ENCODE data around the gene SETD5.
A peak's percentile ranks its signal among the peaks of the same experiment; 100 is the strongest.

Gene SETD5, protein sequence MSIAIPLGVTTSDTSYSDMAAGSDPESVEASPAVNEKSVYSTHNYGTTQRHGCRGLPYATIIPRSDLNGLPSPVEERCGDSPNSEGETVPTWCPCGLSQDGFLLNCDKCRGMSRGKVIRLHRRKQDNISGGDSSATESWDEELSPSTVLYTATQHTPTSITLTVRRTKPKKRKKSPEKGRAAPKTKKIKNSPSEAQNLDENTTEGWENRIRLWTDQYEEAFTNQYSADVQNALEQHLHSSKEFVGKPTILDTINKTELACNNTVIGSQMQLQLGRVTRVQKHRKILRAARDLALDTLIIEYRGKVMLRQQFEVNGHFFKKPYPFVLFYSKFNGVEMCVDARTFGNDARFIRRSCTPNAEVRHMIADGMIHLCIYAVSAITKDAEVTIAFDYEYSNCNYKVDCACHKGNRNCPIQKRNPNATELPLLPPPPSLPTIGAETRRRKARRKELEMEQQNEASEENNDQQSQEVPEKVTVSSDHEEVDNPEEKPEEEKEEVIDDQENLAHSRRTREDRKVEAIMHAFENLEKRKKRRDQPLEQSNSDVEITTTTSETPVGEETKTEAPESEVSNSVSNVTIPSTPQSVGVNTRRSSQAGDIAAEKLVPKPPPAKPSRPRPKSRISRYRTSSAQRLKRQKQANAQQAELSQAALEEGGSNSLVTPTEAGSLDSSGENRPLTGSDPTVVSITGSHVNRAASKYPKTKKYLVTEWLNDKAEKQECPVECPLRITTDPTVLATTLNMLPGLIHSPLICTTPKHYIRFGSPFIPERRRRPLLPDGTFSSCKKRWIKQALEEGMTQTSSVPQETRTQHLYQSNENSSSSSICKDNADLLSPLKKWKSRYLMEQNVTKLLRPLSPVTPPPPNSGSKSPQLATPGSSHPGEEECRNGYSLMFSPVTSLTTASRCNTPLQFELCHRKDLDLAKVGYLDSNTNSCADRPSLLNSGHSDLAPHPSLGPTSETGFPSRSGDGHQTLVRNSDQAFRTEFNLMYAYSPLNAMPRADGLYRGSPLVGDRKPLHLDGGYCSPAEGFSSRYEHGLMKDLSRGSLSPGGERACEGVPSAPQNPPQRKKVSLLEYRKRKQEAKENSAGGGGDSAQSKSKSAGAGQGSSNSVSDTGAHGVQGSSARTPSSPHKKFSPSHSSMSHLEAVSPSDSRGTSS (N-terminal part only)

DNA sequence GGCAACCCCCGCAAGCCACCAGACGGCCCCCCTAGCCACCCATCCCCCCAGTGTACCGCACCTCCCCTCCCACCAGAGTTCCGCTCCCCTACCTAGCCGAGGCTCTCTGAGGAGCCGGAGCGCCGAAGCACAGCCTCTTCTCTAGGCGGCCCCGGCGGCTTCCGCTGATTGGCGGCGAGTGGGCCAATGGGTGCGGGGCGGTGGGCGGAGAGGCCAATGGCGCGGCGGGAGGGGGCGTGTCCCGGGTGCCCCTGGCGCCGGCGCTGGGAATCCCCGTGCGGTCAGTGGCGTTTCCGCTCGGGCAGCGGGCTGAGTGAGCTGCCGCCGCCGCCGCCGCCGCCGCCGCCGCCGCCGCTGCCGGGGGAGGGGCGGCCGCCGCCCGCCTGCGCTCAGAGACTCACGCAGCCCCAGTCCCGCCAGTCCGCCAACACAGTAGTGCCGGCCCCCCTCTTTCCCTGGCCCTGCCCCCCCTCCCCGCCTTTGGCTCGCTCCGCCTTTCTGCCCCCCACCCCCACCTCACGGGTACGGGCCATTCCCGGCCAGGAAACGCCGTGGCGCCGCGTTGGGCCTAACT lies at the start of gene SETD5:
TSS of gene SETD5 (plus strand) at position 284 of the 574 bp plus-strand sequence. CDS start 31,324 bp downstream, outside the sequence.
- DNase-seq, result peak; percentile 98

DNA sequence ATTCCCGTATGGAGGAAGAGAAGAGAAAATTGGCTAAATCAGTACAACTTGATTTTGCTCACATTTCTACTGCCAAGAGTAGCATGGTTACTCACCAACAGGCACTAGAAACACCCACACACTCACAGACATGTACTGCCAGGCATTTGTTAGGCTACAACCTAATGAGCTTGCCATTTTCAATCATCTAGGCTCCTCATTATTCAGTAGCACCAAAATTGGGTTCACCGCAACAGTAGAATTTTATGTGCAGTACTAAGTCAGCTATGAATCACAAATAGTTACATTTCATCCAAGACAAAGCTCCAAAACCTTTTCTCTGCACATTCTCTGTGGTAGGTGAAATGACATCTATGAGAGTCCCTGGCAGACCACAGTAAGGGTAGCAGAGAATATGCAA lies 49.5 kb upstream of the SETD5 start:
- DNase-seq, result no peak

DNA sequence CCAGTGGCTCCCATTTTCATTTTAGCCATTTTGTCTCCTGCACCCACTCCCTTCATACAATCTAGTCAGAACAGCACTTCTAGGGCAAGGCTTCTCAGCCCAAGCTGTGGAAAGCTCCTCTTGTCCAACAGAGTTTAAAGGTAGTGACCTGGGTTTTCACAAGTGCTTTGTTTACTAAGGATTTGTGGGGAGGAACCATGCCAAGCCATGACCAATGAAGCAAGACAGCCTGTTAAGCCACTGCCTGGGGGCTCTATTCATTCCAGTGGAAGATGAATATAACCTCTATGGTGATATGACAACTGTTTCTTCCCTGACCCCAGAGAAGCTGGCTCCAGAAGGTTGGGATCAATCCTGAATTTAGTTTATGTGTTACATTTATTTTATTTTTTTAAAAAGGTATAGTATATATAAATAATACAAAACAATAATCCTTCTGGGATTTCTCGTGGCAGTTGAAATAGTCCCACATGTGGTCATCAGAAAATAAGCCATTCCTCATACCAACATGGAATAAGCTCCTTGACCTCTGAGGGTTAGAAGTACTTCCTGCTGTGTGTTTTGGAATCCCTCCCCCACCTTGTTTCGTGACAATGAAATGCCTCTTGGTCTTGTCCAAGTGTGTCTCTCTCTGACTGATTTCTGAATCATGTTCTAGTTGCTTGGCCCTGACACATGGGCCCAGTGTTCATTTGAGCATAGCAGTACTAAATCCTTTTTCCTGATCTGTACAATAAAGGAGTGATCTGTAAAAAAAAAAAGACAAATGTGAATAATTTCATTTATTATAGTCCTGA lies 47.9 kb upstream of the SETD5 start:
- DNase-seq, result no peak

DNA sequence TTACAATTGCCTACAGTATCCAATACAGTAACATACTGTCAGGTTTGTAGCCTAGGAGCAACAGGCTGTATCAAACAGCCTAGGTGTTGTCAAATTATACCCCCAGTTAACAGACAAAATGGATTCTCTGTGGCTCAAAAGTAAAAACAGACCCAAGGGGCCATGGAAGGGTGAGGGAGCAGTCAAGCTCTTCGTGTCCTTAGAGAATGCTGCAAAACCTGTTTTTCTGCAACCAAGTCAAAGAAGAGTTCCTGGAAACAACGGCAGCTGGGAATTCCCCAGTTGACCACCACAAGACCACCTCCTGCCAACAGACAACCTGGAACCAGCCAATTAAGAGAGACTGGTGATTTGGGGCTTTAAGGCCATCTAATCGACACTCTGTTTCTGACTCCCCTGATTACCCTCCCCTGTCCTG lies 45.7 kb upstream of the SETD5 start:
- DNase-seq, result no peak

DNA sequence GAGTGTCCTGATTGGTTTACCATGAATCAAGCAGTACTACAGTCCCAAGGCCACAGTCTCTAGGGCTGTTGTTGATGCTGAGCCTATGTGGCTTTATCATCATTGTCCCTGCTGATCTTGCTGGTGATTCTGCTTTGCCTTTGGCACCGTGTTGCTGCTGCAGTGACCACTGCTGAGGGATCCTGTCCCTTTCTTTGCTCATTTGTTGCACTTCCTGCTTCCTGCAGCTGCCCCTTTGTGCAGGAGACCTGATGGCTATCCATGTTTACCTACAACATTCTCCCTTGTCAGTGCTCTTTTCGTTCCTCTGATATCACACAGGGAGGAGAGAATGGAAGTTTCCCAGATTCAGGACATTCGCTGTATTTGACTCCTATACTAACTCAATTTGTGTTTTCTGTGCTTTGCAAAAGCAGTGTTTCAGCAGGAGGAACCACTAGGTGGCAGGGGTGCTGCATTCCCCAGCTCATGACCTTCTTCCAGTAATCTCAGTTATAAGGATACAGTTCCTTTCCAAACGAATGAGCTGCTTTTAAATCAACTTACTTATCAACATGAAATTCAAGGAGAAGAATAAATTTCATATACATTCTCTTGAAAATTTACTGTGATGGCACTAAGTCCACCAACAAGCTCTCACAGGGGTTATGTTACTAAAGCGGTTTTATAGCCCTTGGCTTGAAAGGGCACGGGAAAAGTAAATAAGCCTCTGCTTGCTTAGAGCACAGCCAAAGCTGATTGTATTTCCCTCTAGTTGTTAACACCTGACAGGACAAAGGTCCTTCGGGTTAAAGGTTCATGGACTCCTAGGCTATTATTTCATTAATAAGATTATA lies 44.3 kb upstream of the SETD5 start:
- peak; percentile 54 for DNase-seq

DNA sequence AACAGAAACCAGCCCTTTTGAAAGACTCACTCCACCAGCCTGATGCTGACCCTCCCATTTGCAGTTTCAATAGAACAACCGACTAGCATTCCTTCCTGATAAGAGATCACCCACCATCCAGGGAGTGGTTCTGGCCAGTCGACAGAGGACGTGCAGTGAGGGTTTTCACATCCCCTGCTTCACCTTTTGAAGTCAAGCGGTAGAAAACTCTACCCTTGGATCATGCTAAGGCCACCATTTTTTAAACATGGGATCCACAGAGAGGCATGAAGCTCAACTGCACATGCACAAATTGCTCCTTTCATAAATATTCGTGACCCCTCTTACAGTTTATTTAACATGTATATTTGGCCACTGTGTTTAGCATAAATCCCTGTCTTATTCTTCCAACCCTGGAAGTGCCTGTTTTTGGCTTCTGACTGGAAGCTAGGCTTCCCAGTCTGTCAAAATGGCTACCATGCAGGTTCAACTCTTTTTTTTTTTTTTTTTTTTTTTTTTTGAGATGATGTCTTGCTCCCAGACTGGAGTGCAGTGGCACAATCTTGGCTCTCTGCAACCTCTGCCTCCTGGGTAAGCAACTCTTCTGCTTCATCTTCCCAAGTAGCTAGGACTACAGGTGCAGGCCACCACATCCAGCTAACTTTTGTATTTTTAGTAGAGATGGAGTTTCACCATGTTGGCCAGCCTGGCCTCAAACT lies 35.6 kb upstream of the SETD5 start:
- no peak for DNase-seq

DNA sequence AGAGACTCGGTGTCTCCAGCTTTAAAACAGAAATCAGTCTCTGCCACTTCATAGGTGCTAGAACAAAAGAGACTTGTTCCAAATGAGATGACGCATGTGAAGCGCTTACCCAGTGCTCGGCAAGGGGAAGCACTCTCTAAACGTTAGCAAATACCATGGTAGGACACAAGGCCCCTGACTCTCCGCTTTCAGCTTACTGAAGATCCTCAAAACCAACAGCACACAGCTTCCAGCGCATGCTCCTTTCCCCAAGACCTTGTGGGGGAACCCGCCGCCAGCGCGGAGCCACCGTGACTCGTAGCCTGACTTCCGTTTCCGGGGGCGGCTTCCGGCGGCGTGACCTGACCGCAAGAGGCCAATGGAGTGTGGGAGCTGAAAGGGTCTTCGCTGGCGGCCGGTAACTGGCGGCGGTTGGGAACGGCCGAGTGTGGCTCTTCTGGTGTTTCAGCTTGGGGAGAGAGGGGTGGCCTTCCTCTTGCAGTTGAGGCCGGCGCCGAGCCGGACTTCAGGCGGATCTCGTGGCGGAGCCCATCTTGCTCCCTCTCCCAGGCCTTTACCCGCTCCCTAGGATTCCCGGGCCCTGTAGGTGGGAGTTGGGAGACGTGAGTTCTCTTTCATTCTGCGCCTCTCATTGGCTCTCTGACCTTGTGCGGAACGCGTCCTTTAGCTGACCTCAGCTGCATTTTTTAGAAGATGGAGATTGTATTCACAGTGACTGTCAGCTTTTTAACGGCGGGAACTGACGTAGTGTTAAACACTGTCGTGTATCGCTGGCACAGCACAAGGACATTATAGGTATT lies 34.5 kb upstream of the SETD5 start, which contains the start of gene THUMPD3:
TSS of gene THUMPD3 (plus strand) at position 324 of the 800 bp plus-strand sequence. CDS start 2,015 bp downstream, outside the sequence.
- DNase-seq, result peak; percentile 89

DNA sequence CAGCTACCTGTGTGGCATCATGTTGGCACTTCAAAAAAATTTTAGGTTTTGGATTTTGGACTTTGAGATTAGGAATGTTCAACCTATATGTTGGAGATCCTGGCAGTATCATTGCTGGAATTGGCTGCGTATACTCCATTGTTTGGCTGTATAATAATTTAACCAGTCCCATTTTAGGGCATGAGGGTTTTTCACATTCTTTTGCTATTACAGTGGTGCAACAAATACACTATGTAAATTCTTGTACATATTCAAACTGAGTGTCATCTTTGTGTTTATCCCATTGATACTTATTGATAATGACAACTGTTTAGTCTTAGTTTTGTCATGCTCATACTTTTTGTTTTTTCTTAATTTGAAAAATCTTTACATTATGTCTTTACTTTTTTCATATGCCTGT lies 27.9 kb upstream of the SETD5 start:
- no peak for DNase-seq

DNA sequence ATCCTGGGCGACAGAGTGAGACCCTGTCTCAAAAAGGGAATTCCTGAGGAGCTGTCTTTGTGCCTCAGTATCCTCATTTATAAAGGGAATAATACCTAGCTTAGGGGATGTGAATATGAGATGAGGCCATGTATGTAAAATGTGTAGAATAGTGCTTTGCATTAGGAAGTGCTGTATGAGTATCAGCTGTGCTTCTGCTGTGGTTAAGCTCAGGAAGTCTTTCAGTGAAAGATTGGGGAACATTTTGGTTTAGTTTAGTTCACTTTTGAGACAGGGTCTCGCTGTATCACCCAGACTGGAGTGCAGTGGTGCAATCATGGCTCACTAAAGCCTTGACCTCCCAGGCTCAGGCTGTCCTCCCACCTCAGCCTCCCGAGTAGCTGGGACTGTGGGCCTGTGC lies 23.9 kb upstream of the SETD5 start:
- DNase-seq, result no peak

DNA sequence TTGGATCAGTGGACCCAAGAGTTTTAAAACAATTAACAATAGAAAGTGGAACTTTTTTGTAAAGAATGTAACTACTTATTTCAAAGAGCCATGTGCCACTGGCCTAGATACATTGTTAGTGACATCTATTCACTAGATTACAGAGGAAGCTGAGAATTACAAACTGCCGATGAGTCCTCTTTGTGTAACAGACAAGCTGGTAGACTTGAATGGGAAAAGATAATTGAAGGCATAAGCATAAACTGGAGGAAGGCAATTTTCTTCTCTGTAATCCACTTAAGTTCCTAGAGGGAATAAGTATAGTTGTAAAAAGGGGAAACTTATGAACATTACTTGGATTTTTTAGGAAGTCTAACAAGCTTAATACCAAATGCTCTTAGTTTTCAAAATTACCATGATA lies 19.4 kb upstream of the SETD5 start:
- DNase-seq, result no peak

DNA sequence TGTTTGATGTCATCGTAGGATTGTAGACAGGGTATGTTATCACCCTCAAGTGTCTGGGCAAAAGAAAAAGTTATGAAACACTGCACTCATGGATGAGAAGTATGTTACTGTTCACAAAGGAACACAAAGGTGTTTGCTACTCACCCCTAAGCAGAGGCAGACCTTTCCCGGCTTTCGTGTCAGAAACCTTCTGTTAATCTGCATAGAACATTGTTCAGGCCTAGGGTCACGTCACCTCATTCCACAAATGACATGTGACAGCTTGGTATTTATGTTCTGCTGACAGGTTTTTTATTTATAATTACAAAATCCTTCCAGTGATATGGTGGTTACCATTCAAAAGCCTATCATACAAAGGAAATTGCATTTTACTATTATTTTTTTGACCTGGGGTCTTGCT lies 18.1 kb upstream of the SETD5 start:
- no peak for DNase-seq

DNA sequence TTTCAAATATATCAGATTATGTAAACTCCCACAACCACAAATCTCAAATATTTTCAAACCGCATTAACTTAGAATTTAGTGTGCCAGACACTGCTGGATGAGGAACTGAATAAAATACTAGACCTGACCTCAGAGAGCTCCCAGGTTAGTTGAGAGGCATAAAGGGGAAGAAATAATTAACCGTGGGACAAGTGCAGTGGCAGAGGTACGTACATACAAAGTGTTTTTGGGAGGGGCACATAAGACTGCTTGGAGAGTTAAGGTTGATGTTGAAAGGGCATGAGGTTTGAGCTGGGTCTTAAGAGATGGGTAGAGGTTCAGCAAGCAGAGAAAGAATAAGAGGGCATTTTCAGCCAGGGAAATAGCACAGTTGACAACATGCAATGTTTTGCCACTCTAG lies 17.4 kb upstream of the SETD5 start:
- DNase-seq, result no peak

DNA sequence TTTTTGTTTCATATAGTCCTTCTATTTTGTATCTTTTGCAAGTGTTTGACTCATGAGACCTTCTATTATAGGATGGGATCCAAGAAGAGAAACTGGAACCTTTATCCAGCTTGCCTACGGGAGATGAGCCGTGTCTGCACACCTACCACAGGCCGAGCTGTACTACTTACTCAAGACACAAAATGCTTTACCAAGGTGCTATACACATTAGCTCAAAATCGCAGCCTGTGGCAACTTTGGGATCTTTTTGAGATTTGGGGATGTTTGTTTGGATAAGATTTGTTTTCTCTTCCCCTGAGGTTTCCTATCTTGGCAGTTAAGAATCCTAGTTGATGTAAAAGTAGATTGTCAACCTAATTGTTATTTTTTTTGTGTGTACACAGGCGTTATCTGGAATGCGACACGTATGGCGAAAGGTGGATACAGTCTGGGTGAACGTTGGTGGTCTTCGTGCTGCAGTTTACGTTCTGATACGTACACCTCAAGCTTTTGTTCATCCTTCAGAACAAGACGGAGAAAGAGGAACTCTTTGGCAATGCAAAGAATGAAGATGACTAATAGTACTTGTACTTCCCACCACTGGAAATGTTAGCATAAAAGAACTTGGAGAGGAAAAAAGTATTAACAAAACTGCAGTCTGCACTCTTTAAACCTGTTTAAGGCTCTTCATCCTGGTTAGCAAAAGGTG lies 13.1 kb upstream of the SETD5 start:
- DNase-seq, result no peak

DNA sequence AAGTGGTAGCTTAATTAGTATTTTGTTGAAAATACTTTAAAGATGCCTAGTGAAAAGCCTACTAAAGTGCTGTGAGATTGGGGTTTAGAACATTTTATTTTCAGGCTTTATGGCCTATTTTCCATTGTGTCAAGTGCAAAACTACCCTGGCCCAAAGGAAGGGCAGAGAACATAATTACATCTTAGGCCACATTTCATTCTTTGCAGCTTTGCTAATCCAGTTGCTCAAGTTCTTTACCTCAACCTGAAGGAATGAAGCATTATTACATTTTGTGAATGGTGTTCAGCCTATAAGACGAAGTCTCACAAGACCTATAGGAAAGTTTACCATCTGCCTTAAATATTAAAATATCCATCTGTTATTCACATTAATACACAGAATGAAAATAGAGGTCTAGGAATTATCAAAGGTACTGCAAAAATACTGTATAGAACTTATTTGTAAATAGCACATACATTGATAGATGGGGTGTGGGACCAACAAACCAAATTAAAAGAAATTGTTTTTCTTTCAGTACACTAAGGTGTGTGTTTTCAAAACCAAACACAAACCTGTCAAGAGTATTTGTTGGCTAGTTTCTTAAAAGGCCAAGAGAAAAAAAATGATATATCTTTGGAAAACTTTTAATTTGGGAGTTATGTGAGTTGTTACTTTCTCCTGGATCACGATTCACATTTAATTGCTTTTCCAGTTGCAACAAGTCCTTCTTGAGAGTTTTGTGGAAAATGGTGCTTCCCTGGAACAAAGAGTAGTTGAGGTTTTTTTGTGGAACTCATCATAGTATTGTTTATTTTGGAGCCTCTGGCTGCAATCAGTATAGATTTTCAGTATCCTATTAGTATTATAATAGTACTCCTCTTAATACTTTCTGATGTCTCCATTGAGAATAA lies 12.0 kb upstream of the SETD5 start:
- DNase-seq, result no peak

DNA sequence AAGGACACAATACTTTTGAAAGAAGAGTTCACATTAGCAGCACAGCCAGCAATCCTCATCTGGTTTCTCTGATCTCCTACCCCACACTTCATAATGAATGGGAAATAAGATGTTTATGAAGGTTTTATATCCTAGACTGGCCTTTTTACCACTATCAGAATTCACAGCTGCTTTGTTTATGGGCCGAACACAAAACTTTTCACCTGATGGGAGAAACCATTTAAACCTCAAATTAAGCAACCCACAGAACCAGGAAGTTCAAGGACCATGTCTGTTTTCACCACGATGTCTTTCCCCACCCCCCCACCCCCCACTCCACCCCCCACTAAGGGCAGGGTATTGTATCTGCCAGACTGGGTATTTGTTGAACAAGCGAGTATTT lies 11.3 kb upstream of the SETD5 start:
- DNase-seq, result no peak

DNA sequence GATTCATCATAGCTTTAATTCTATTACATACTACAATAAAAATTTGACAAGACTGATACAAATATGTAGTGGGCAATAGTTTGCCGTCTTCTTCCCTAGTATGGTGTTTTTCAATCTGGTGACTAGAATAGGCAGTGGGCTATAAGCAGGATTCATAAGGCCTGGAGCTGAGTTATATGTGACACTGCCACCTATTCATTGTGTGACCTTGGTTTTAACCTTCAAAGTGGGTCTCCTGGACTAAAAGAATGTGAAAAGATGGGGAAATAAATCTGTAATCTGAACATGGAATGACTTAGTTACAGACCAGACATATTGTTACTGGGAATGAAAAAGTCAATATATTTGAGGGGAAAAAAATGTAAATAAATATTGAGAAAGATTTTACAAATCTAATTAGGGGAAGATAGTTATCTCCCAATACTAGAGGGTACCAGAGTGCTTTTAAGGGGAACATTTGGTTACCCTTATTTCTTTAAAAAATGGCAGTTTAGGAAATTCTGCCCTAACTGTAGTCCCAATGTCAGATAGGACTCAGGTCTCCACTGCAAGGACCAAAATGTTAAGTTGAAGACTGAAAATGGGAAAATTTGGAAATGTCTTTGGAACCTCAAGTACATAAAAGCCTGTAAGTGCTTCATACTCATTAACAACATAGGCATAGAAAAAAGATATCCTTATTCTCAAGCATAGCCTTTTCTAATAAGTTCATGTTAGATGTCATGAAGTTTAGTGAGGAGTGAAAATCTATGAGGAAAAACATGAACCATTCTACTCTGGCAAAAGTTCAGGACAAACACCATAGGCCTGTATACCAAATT lies 10.7 kb upstream of the SETD5 start:
- DNase-seq, result no peak

DNA sequence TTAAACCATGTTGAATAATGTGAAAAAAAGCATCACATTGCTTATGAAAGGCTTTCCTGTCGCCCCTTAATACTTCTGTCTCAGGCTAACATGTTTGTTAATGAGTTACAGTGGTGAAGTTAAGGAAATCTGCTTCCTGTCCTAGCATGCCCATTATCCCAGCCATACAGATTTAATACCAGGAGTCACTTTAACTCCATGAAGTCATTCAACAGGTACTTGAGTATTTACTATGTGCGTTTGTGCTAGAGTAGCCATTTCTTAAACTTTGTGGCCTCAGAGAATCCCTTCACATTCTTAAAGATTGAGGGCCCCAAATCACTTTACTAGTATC lies 10.1 kb upstream of the SETD5 start:
- no peak for DNase-seq

All from CD4-positive, alpha-beta T cell treated with Interferon gamma for 1 hour (primary cell).